Right atrium auricular region (tissue), 2 donors: Measurements from ENCODE around the gene RNF113A. TPM values are rescaled to one million over a fixed set of nuclear protein-coding genes. Genes with fewer than 3 reads are reported as not detected.
"Not testable (repeated sequence)": the region's sequence is repeated elsewhere in the genome, so short reads cannot be mapped to it uniquely, and the experiment has no call there.

ENCODE experiments used
- DNase-seq: peaks from one replicate; pipeline ENCODE4 v3.0.0-alpha.2; 2019; ENCODE audit warnings: low spot score
- H3K27ac ChIP-seq, 2 donors: fragments of 200-600 bp; sonication (generic); 1 replicate in 1 of 2; 2 replicates in 1 of 2; pipeline ENCODE4 v1.5.1; 2016 to 2019
- H3K27me3 ChIP-seq, 2 donors: fragments of 200-600 bp; sonication (generic); one replicate each; pipeline versions ENCODE4 v1.5.1 to v1.6.0; 2017 to 2019
- H3K36me3 ChIP-seq: fragments of 200-600 bp; sonication (generic); one replicate; pipeline ENCODE4 v1.5.1; 2016
- H3K4me1 ChIP-seq, 2 donors: fragments of 200-600 bp; sonication (generic); one replicate each; pipeline versions ENCODE4 v1.5.1 to v1.6.0; 2017 to 2019
- H3K4me3 ChIP-seq, 2 donors: fragments of 200-600 bp; sonication (generic); 1 replicate in 1 of 2; 2 replicates in 1 of 2; pipeline ENCODE4 v1.5.1; 2017 to 2019; ENCODE audit warnings: mild to moderate bottlenecking in 1 of 2, moderate library complexity in 1 of 2
- H3K9me3 ChIP-seq, 2 donors: fragments of 200-600 bp; sonication (generic); one replicate each; pipeline ENCODE4 v1.5.1; 2019
- CTCF ChIP-seq, 2 donors: fragments of 200-600 bp; sonication (generic); IDR thresholded peaks; one replicate each; pipeline ENCODE4 v1.5.1; 2019; ENCODE audit warnings: antibody characterized with exemption in 2 of 2
- total RNA-seq, 2 donors: library from RNA; depleted of rRNA; stranded (reverse); fragments of >200 nt; gene quantifications; one replicate each; pipeline ENCODE4 v1.1.0, GENCODE V29; 2016

Gene RNF113A
- total RNA-seq, 2 donors from 2014 or later: 9.8 to 10.6 TPM

- peak overlapping the region; percentile 57 to 91 for H3K27ac ChIP-seq
- TF ChIP-seq CTCF (IDR thresholded peaks at IDR 0.05): no peak
- no peaks in the 10 kb centered on the region for H3K36me3 ChIP-seq
- peaks cover 0 to 5% of the 10 kb centered on the region in 2 donors for H3K4me1 ChIP-seq
- H3K27me3 ChIP-seq: no peaks in the 10 kb centered on the region
- H3K4me3 ChIP-seq: peak overlapping the region; percentile 67 to 69
- no peak for DNase-seq
- H3K9me3 ChIP-seq: no peaks in the 10 kb centered on the region
Measured at GRCh38 chrX:119853444-119853843, 18.1 kb downstream of the RNF113A start.

GRCh38 chrX:119852382-119853353 is 18.9 kb downstream of the RNF113A start, which contains the start of gene UPF3B:
UPF3B (minus strand) TSS chrX:119852963; CDS start chrX:119852928, 35 bp downstream.
- peak within 1 kb of the TSS; percentile 86 to 91 for H3K27ac ChIP-seq
- H3K4me3 ChIP-seq: peak within 1 kb of the TSS; percentile 67 to 69
- peak; percentile 97 for DNase-seq
- no peaks in the 10 kb centered on the region for H3K9me3 ChIP-seq
- H3K27me3 ChIP-seq: no peaks in the 10 kb centered on the region
- no peaks in the 10 kb centered on the region for H3K36me3 ChIP-seq
- TF ChIP-seq CTCF (IDR thresholded peaks at IDR 0.05): peak in 1 of 2 donors; percentile 15
- H3K4me1 ChIP-seq: peaks cover 0 to 5% of the 10 kb centered on the region in 2 donors

GRCh38 chrX:119833905-119834304 is 37.6 kb downstream of the RNF113A start:
- Histone ChIP-seq H3K4me3 (no peak overlapping the region), H3K9me3 (no peaks in the 10 kb centered on the region), H3K27ac (no peak overlapping the region), H3K4me1 (no peaks in the 10 kb centered on the region), H3K27me3 (no peaks in the 10 kb centered on the region), H3K36me3 (peaks cover 18% of the 10 kb centered on the region)
- TF ChIP-seq CTCF (IDR thresholded peaks at IDR 0.05): no peak
- DNase-seq: no peak

GRCh38 chrX:119828446-119828845 is 43.1 kb downstream of the RNF113A start:
- no peak overlapping the region for H3K4me3 ChIP-seq

GRCh38 chrX:119826399-119826959 is 45.1 kb downstream of the RNF113A start:
- no peak overlapping the region for H3K4me3 ChIP-seq
- TF ChIP-seq CTCF (IDR thresholded peaks at IDR 0.05): no peak
- no peak overlapping the region for H3K27ac ChIP-seq
- no peaks in the 10 kb centered on the region for H3K27me3 ChIP-seq
- H3K9me3 ChIP-seq: no peaks in the 10 kb centered on the region
- H3K36me3 ChIP-seq: peaks cover 3% of the 10 kb centered on the region
- no peaks in the 10 kb centered on the region for H3K4me1 ChIP-seq
- no peak for DNase-seq

More at GRCh38 chrX:119828446-119828845, 43.1 kb downstream of the RNF113A start:
- Histone ChIP-seq H3K27me3 (no peaks in the 10 kb centered on the region), H3K27ac (no peak overlapping the region), H3K36me3 (peaks cover 5% of the 10 kb centered on the region), H3K9me3 (no peaks in the 10 kb centered on the region), H3K4me1 (no peaks in the 10 kb centered on the region)
- no peak for TF ChIP-seq CTCF (IDR thresholded peaks at IDR 0.05)
- no peak for DNase-seq

GRCh38 chrX:119824221-119824620 is 47.3 kb downstream of the RNF113A start:
- not testable (repeated sequence) for H3K9me3 ChIP-seq, H3K4me1 ChIP-seq, DNase-seq, H3K4me3 ChIP-seq, H3K36me3 ChIP-seq, H3K27ac ChIP-seq, H3K27me3 ChIP-seq

- not testable (repeated sequence) for H3K27ac ChIP-seq, H3K4me1 ChIP-seq, H3K4me3 ChIP-seq, H3K9me3 ChIP-seq, H3K27me3 ChIP-seq, DNase-seq, H3K36me3 ChIP-seq
Measured at GRCh38 chrX:119821703-119822102, 49.8 kb downstream of the RNF113A start.
